HG02642 (cell line): ENCODE measurements around the gene HOXA11.

Source experiments
- ATAC-seq: cut with Tn5 transposase; IDR thresholded peaks from one replicate; pipeline ENCODE4 v1.9.1; 2021; ENCODE audit warnings: mild to moderate bottlenecking; ENCODE audit not compliant: unreplicated experiment, poor library complexity

HOXA11 gene

GRCh38 chr7:27139334-27140125 is 45.5 kb downstream of the HOXA11 start:
- ATAC-seq = no peak

- ATAC-seq = no peak
Observed at GRCh38 chr7:27138985-27139333, 46.1 kb downstream of the HOXA11 start.

GRCh38 chr7:27138472-27138871 is 46.6 kb downstream of the HOXA11 start:
- no peak for ATAC-seq

- no peak for ATAC-seq
Observed at GRCh38 chr7:27137640-27138315, 47.3 kb downstream of the HOXA11 start.

- no peak for ATAC-seq
Observed at GRCh38 chr7:27134392-27134791, 50.6 kb downstream of the HOXA11 start.

- no peak for ATAC-seq
Observed at GRCh38 chr7:27133409-27134231, 51.4 kb downstream of the HOXA11 start.

- no peak for ATAC-seq
Observed at GRCh38 chr7:27132978-27133377, 52.1 kb downstream of the HOXA11 start.

- ATAC-seq = no peak
Observed at GRCh38 chr7:27132214-27132613, 52.8 kb downstream of the HOXA11 start.

GRCh38 chr7:27131390-27131819 is 53.6 kb downstream of the HOXA11 start:
- ATAC-seq = no peak
